ENCODE measurements around the gene SCAP. TPM values are rescaled to one million over a fixed set of nuclear protein-coding genes. Genes with fewer than 3 reads are reported as not detected.

Gene SCAP
- total and polyA plus RNA-seq, 2 of the 13 experiments (the other 11 are each of a cell fraction or from before 2014, with no cell fraction given): 40.4 to 53.3 TPM

DNA sequence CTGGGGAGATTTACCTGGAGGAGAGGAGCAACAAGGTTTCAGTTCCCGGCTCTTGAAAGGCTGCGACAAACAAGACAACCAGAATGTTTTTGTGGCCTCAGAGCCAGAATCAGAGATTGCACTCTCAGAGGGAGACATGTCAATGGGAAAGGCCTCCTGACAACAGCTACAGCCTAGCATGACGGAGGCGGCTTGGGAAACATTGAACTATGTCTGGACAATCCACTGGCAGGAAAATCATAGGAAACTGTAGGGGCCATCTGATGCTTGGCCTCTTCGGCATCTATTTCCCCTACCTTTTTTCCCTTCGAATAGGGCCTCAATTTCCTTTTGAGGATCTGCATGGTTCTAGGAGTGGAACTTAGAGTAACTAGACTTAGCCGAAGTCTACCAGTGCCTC, 108.1 kb downstream of the SCAP start (continued):
- TF ChIP-seq, protein P1, sequence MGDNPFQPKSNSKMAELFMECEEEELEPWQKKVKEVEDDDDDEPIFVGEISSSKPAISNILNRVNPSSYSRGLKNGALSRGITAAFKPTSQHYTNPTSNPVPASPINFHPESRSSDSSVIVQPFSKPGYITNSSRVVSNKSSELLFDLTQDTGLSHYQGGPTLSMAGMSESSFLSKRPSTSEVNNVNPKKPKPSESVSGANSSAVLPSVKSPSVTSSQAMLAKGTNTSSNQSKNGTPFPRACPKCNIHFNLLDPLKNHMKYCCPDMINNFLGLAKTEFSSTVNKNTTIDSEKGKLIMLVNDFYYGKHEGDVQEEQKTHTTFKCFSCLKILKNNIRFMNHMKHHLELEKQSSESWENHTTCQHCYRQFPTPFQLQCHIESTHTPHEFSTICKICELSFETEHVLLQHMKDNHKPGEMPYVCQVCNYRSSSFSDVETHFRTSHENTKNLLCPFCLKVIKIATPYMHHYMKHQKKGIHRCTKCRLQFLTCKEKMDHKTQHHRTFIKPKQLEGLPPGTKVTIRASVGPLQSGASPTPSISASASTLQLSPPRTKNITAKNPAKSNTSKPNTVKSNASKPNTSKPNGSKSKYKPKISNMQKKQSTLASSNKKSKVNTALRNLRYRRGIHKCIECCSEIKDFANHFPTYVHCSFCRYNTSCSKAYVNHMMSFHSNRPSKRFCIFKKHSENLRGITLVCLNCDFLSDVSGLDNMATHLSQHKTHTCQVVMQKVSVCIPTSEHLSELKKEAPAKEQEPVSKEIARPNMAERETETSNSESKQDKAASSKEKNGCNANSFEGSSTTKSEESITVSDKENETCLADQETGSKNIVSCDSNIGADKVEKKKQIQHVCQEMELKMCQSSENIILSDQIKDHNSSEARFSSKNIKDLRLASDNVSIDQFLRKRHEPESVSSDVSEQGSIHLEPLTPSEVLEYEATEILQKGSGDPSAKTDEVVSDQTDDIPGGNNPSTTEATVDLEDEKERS (CRISPR knock-in tag; IDR thresholded peaks at IDR 0.05): no peak
- TF ChIP-seq TBX2 (CRISPR knock-in tag; IDR thresholded peaks at IDR 0.05; ENCODE audit: borderline replicate concordance) (no peak), ZSCAN31 (CRISPR knock-in tag; IDR thresholded peaks at IDR 0.05; ENCODE audit: low read depth) (no peak), TMF1 (CRISPR knock-in tag; IDR thresholded peaks at IDR 0.05; ENCODE audit: low read depth) (no peak)
- TF ChIP-seq, protein P2, sequence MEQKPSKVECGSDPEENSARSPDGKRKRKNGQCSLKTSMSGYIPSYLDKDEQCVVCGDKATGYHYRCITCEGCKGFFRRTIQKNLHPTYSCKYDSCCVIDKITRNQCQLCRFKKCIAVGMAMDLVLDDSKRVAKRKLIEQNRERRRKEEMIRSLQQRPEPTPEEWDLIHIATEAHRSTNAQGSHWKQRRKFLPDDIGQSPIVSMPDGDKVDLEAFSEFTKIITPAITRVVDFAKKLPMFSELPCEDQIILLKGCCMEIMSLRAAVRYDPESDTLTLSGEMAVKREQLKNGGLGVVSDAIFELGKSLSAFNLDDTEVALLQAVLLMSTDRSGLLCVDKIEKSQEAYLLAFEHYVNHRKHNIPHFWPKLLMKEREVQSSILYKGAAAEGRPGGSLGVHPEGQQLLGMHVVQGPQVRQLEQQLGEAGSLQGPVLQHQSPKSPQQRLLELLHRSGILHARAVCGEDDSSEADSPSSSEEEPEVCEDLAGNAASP (CRISPR knock-in tag; IDR thresholded peaks at IDR 0.05; ENCODE audit: borderline replicate concordance): no peak
- TF ChIP-seq, protein P3, sequence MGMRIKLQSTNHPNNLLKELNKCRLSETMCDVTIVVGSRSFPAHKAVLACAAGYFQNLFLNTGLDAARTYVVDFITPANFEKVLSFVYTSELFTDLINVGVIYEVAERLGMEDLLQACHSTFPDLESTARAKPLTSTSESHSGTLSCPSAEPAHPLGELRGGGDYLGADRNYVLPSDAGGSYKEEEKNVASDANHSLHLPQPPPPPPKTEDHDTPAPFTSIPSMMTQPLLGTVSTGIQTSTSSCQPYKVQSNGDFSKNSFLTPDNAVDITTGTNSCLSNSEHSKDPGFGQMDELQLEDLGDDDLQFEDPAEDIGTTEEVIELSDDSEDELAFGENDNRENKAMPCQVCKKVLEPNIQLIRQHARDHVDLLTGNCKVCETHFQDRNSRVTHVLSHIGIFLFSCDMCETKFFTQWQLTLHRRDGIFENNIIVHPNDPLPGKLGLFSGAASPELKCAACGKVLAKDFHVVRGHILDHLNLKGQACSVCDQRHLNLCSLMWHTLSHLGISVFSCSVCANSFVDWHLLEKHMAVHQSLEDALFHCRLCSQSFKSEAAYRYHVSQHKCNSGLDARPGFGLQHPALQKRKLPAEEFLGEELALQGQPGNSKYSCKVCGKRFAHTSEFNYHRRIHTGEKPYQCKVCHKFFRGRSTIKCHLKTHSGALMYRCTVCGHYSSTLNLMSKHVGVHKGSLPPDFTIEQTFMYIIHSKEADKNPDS (CRISPR knock-in tag; IDR thresholded peaks at IDR 0.05): no peak

Measured in HepG2 (cell line).